ENCODE results near the gene COMMD2.
A peak's percentile ranks its signal among the peaks of the same experiment; 100 is the strongest.

The COMMD2 gene

DNA sequence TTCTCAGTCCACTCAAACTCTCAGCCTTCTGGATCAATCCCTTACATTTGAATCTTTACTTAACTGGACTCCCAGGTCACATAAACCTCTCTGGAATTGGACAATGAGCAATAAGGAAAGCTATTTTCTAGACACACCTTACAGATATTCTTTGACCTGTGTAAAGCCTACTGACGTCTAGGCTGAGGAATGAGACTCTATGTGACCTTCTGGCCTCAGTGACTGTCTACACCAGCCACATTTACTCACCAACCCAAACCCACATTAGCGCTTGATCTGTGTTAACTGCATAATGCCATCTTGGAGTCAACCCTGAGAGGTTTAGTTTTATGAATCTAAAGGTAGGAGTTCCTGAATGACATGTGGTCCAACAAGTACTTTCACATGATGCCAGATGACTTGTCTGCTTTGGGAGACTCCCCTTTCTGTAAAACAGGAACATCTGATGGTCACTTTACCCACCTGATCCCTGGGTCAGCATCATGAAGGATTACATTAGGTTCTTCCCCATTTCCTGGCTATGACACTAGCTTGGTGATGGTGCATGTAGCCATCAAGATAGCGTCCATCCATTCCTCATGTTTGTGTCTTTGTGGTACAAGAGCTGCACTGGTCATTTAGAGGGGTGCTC lies 11.4 kb upstream of the COMMD2 start:
- no peak for DNase-seq (ENCODE audit: low read depth)

DNA sequence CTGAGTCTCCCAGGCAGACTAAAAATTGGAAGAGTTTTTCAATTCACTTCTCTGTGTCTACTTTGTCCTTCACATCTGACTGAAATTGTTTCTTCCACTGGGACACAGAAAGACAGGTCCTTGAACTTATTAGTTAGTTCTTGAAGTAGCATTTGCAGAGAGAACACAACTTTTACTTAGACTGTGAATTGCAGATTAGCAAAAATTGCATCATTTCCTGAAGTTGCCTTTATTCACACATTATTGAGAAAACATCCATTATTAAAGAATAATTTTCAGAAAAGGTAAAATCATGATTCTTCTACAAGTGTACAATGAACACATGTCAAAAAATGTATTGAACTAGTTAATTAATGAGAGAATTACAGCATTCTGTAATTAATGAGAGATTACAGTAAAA lies 1.4 kb upstream of the COMMD2 start:
- DNase-seq (ENCODE audit: low read depth): no peak

DNA sequence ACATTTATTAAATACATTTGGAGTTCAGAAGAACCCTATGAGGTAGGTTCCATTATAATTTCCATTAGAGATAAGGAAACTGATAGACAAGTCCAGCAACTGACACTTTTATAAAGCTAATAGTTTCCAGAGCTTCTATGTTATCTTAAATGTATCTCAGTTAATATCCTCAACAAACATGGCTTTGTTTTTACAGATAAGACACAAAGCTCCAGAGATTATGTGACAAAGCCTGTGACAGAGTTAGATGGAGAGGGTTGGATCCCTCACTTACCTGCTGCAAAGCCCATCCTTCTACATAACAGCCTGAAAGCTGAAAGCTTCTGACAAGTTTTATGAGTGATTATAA lies 473 bp upstream of the COMMD2 start:
- no peak for DNase-seq (ENCODE audit: low read depth)

DNA sequence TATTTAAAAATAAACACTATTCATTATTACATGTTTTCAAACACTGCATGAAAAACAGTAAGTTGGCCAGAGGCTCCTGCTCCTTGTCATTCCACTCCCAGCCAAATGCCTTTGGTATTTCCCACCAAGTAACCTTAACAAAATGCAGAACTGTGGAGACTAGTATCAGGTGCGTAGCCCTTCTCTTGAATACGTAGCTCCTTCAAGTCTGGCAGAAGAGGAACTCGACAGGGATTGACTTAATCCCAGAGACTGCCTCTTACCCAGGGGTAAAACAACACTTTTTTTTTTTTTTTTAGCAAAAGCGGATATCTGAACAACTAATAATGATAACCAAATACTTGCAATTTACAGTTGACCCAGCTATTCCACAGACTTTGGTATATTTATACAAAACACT lies 738 bp downstream of the COMMD2 start:
- DNase-seq (ENCODE audit: low read depth): no peak

DNA sequence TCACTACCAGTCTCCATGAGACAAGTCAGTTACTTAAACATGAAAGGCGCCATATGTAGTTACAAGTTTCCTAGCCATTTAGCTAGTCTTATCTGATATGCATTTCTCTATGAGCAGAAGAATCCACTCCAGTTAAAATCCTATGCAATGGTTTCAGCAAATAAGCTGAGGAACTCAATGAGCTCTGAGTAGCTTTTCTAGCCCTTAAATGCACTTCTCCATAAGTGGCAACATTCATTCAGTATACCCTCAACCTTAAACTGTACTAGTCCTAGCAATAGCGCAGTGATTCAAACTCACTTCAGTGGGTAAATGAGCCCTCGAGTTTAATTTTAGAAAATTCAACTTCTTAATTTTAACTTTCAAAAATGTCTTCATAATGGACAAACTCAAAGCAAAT lies 7.7 kb downstream of the COMMD2 start:
- no peak for DNase-seq (ENCODE audit: low read depth)

DNA sequence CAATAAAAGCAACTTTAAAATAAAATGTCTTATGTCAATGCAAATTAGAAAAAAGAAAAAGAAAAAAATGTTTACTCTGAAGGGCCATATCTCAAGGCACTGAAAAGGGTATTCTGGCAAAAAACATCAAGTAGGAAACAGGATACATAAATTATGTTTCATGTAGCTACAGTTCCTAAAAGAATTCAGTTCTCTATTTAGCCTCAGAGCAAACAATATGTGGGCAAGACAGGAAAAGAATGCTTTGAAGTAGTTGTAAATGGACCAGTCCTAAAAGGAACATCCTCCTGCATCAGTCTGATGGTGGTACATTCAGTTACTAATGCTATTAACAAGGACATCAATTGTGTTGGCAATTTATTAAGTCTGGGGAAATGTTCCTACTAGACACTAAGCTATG lies 8.1 kb downstream of the COMMD2 start:
- no peak for DNase-seq (ENCODE audit: low read depth)

DNA sequence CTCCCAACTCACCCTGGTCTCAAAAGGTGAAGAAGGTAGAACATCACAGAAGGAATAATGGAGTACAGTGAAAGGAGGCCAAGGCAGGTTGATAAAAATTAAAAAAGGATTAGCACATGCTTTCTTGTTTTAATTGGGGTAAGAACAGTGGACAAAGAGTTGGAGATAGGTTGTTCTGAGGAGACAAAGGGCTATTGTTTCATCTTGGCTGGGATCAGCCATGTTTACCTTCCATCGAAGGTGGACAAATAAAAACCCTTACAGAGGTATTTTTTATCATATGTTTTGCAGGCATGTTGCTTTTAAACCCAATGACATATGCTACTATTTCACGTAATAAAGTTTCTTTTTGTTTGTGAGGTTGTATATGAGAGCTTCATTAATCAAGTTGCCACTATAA lies 12.9 kb downstream of the COMMD2 start:
- no peak for DNase-seq (ENCODE audit: low read depth)

DNA sequence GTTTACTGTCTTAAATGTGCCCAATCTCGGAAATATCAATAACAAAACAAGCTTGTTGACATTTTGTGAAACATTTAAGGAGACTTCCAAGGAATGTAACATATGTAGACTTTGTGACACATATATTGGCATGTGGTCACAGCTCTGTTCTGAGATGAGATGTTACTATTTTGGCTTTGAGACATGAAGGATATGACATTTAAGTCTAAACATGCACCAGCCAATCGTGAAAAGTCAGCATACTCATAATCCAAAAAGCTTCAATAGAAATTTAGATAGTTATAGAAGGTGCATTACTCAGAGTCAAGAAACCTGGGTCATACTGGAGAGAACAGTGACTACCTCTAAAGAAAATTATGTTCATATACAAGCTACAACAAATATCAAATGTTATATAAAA lies 13.4 kb downstream of the COMMD2 start:
- no peak for DNase-seq (ENCODE audit: low read depth)

DNA sequence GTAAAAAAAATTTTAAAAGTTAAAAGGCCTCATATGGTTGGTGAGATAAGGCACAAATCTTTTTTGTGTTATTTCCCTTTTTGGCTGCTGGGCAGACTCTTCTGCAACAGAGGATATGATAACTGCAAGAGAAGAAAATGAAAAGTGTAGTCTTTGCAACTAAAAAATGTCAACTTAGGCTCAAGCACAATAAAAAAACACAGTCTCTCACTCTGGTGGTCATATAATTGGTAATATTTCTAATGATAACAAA lies 15.4 kb downstream of the COMMD2 start:
- no peak for DNase-seq (ENCODE audit: low read depth)

DNA sequence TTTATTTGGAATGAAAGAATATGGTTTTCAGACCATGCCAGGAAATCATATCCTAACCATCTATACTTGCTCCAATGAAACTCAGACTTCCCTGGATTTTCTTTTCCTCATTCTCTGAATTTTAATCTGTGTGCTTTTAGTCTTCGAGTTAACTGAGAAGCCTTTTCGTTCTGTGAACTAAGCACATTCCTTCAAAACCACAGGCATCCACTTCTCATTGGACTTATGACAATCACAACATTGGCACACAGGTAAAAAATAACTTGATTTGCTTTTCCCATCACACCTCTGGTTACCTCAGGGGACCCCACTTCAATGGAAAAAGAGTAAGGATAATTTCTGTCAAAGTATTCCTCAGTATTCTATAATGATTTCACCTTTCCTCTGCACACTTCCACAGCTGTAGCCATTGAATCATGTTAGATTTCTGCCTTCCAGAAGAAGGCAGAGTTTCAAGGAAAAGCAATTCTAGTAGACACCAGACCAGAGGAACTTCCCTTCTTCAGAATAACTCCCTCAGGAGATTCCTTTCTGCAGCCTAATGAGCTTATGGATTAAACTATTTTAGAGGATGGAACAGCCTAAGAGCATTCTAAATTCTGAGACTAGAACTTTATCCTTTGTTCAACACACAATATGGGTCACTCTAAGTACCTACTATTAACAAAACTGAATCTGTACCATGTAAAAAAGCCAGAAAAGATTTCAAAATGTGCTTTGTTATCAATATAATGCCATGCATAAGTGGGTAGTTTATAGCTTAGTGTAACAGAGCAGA lies 15.9 kb downstream of the COMMD2 start:
- DNase-seq (ENCODE audit: low read depth): peak; percentile 58

DNA sequence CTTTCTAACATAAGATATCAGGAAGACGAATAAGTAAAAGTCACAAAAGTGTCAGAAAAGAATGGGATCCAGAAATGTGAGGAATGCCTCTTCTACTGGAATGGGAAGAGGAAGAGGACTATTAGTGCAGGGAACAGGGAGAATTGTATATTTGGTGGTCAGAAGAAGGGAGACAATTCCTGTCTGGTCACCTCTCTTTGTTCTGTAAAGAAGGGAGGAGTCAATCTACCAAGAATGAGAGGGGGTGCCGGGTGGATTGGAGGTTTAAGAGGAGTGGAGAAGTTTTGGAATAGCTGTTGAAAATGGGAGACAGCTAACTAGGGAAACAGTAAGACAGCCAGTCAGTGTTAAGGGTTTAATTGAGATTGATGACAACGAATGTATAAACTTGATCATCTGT lies 20.1 kb downstream of the COMMD2 start:
- DNase-seq (ENCODE audit: low read depth): no peak

DNA sequence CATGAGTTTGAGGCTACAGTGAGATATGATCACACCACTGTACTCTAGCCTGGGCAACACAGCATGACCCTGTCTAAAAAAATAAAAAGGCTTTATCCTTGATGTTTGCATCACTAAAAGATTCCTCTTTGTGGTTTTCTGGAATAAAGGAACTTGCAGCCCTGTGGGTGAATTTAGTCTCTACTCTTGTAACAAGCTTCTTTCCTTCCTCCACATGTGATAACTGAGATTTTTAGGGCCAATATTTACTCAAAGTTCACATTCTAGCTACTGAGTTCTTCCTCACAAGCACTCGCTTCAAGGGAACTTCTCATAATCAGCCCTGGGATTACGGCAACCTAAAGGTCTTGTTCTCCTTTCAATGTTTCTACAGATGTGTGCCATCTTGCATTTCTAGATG lies 24.6 kb downstream of the COMMD2 start:
- no peak for DNase-seq (ENCODE audit: low read depth)

DNA sequence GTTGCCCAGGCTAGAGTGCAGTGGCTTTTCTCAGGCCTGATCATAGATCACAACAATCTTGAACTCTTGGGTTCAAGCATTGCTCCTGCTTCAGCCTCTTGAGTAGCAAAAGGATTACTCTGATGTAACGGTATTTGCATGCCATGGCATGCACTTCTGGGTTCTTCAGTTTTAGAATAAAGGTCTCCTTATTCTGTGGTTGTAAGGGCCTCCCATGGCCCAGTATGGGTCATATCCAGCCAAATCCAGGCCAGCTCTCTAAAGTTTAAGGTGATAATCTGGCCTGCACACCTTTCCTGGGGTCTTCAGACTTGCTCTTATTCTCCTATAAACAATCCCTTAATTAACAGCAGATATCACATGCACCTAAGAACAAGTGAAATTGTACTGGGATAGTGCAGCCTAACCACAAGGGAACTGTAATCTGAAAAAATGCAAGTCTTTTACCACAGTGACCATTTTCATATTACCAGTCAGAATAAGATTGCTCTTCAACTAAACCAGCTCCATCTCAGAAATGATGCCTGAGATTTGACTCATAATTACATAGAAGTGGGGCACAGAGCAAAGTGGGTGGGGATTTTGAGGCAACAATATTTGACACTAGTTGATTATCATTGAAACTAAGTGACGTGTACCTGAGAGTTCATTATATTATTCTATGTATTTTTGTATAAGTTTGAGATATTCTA lies 25.4 kb downstream of the COMMD2 start:
- DNase-seq (ENCODE audit: low read depth): peak; percentile 59

DNA sequence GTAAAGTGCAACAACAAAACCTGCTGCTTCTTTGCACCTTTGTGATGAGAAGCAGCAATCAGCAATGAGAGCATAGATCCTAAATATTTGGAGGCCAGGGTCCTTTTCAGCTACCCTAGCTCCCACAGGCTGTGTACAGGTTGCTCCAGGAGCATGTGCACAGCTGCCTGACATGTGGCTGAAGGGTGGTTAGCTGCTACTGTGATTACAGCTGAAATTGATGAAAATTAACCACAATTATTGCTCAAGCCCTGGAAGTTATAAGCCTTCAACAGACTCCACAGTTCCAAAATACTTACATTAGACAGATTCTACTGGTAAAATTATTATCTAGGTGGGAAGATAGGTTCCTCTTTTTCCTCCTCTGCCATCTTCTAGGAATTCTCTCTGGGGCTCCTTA lies 28.5 kb downstream of the COMMD2 start:
- peak; percentile 32 for DNase-seq (ENCODE audit: low read depth)

DNA sequence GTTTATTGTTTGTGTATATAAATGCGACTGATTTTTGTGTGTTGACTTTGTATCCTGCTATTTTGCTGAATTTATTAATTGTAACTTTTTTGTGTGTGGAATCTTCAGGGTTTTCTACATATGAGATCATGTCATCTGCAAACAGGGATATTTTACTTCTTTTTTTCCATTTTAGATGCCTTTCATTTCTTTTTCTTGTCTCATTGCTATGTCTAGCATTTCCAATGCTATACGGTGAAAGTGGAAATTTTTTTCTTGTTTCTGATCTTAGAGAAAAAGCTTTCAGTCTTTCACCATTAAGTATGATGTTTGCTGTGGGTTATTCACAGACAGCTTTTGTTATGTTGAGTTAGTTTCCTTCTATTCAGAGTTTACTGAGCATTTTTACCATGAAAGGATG lies 31.4 kb downstream of the COMMD2 start:
- no peak for DNase-seq (ENCODE audit: low read depth)

DNA sequence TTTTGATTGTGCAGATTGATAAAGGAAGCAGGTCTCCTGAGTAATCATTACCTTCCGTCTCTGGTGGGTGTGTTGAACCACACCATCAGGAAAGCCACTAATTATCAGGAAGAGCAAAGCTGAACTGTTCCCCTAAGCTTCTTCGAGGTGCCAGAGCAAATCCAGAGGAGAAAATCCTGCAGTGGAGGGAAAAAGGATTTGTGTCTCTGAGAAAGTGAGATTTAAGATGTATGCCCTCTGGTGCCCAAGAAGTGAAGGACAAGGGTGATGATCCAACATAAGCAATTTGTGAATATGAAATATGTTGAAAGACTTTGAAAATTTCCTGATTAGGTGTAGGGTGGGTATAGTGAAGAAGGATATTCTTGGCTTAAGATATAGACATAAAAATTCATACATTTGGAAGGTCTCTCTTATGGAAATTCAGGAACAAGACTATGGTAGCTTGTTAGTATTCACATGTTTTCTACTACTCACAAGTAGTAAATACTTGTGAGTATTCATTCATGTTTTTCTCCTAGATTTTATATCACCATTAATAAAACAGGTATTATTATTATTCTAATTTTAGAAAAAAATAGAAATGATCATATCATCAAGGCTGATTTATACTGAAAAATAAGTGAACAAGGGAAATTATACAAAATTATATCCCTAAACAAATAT lies 34.8 kb downstream of the COMMD2 start:
- peak; percentile 77 for DNase-seq (ENCODE audit: low read depth)

DNA sequence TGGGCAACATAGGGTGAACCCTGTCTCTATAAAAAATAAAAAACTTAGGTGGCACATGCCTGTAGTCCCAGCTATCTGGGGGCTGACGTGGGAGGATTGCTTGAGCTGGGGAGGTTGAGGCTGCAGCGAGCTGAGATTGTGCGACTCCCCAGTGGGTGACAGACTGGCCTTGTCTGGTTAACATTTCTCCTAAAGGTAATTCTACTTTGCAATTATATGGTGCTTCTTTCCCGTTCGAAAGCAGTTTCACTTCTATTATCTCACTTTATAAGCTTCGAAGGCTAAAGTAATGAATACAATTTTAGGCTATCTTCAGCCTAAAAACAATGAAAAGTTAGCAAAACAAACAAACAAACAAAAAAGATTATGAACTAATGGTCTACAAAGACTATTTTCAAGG lies 35.3 kb downstream of the COMMD2 start:
- no peak for DNase-seq (ENCODE audit: low read depth)

DNA sequence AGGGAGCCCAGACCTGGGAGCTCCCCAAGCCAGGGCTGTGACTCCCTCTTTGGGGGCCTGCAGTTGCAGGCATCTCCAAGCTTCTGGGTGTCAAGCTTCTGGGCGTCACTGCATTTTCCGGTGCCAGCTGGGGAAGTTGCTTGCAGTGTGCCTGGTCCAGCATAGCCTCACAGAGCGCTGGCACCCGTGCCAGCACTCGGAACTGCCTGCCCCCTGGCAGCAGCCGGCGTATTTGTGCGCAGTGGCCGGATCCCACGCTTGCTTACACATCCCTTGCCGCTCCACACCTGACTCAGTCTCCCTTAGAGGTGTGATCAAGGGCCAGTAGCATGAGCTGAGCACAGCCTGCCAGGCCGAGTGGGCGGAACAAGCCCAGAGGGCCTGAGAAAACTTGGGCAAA lies 37.0 kb downstream of the COMMD2 start:
- DNase-seq (ENCODE audit: low read depth): no peak

DNA sequence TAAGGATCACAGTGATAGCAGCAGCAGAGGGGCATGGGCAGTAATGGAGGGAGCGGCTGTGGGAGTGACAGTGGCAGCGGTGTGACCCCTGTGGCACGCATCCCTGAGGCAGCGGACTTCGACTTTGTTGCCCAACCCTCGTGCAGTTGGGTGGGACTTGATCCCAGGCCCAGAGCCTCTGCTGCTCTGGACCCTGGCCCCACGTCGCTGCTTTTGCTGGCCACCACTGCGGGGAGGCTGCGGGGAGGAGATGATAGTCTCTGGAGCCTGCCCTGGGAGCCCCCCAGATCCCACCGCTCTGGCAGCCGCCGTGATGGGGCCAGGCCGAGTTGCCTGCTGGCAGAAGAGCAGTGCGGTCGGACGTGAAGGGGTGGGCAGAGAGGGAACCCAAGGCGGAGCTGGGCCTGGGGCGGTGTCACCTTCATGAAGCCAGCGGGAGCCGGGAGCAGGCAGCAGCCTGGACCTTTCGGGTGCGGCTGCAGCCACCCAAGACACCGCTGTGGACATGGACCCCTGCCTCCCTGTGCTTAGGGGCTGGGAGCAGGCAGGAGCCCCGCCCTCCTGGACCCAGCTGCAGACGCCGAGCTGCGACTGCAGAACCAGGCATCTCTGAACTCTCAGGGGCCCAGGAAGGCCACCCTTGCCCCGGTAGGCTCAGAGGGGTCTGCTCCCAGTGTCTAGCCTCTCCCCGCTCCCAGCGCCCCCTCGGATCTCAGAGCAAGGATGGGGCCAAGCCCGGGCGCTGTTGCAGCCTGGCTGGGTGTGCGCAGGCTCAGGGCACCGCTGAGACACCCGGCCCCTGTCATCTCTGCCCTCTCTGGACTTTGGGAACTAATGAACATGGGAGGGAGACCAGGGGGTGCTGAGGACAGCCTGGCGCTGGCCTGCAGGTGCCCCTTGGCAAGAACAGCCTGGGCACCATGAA lies 38.3 kb downstream of the COMMD2 start:
- no peak for DNase-seq (ENCODE audit: low read depth)

DNA sequence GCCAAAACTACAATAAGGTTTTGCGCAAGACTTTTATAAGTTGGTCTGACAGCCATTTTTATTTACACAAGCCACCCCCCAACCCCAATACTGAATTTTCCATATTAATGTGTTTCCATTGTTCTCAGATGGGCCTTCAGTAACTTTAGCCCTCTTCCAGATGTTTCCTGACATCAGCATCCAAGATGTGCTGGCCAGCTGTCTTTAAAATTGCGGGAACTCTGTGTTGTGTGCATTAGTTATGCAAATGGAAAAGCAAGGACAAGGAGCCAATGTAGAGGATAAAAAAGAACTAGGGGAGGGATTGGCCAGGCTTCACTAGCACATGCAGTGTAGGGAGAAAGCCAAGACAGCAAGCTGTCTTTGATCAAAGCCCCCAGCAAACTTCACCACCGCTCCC lies 45.4 kb downstream of the COMMD2 start:
- DNase-seq (ENCODE audit: low read depth): no peak

DNA sequence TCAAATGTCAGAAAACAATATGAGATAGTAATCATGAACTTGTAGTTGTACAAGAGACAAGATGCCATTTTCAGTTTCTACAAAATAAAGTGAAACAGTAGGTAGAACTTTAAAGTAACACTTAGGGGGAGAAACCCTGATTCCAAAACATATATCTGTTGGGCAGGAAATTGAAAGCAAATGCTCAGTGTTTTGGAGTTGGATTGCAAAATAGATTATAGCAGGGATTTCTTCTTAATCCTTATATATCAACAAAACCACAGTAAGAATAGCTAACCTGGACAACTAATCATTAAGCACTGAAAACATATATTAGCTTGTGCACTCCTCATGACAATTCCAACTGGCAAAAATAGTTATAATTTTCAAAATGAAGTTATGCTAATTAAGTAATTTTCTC lies 46.9 kb downstream of the COMMD2 start:
- DNase-seq (ENCODE audit: low read depth): peak; percentile 35

DNA sequence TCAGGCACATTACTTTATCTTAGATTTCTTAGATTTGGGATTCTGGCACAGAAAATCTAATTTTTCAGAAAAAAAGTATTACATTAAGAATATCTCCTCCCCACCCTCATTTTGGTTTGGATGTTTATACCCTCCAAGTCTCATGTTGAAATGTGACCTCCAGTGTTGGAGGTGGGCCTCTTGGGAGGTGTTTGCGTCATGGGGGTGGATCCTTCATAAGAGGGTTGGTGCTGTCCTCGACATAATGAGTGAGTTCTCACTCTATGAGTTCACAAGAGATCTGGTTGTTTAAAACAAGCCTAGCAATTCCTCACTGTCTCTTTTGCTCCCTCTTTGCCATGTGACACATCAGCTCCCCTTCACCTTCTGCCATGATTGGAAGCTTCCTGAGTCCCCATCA lies 48.8 kb downstream of the COMMD2 start:
- DNase-seq (ENCODE audit: low read depth): peak; percentile 22
